Endometrial microvascular endothelial cells (primary cell): ENCODE results near the gene PAK1. TPM values are rescaled to one million over a fixed set of nuclear protein-coding genes. Genes with fewer than 3 reads are reported as not detected.
"Not testable (repeated sequence)": the region's sequence is repeated elsewhere in the genome, so short reads cannot be mapped to it uniquely, and the experiment has no call there.

Source experiments
- in situ Hi-C: cut with HindIII; loops from 2 replicates; pipeline ENCODE4 v1.10.0; 2017; ENCODE audit warnings: low sequenced_read_pairs, low pct_unique_long_range_greater_than_20kb; ENCODE audit errors: inconsistent ontology term
- total RNA-seq: library from RNA; depleted of rRNA; stranded (reverse); fragments of >200 nt; gene quantifications from one replicate; pipeline ENCODE4 v1.2.3, GENCODE V29; 2015; ENCODE audit errors: inconsistent ontology term

PAK1 gene
- total RNA-seq, 1 donor from 2014 or later, result 14.2 TPM

- in situ Hi-C loops, result no loop called here
These were observed 81.1 kb downstream of the PAK1 start for GRCh38 chr11:77392842-77393241.

DNA sequence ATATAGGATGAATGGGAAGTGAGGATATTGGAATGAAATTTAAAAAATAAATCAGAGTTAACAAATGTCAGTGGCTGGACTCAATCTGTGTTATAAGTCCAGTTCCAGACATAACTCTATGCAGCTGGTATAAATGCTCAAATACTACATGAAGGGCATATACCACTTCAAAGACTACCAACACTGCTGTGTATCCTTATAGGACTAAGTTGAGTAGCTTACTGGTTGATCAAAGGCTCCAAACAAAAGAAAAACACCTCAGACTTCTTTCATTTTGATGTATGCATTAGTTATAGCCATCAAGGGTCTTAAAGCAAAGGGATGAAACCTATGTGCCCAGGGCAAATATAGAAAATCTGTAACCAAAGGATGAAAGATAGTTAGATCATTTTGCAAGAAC is 86.2 kb downstream of the PAK1 start:
- in situ Hi-C loops, result no loop called here

DNA sequence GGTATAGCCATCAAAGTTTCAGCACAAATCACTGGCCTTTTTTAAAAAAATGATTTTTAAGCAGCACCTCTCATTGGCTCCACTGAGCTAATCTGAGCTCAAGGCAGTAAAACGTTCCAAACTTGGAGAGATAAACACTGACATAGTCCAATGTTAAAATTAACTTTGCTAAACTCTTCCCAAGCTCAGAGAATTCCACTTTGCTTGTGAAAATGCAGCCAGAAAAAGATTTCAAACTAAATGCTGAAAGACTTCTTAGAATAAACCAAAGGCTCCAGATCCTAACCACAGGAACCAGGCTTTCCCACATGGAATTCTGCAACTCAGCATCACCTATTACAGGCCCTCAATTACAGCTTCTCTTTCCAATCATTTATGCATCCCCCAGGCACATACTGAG is 87.7 kb downstream of the PAK1 start:
- in situ Hi-C loops, result no loop called here

- in situ Hi-C loops, result not testable (repeated sequence)
These were observed 88.6 kb downstream of the PAK1 start for GRCh38 chr11:77385255-77385771.

GRCh38 chr11:77384571-77384970 is 89.3 kb downstream of the PAK1 start:
- in situ Hi-C loops, result no loop called here

GRCh38 chr11:77383349-77383748 is 90.5 kb downstream of the PAK1 start:
- in situ Hi-C loops, result not testable (repeated sequence)

DNA sequence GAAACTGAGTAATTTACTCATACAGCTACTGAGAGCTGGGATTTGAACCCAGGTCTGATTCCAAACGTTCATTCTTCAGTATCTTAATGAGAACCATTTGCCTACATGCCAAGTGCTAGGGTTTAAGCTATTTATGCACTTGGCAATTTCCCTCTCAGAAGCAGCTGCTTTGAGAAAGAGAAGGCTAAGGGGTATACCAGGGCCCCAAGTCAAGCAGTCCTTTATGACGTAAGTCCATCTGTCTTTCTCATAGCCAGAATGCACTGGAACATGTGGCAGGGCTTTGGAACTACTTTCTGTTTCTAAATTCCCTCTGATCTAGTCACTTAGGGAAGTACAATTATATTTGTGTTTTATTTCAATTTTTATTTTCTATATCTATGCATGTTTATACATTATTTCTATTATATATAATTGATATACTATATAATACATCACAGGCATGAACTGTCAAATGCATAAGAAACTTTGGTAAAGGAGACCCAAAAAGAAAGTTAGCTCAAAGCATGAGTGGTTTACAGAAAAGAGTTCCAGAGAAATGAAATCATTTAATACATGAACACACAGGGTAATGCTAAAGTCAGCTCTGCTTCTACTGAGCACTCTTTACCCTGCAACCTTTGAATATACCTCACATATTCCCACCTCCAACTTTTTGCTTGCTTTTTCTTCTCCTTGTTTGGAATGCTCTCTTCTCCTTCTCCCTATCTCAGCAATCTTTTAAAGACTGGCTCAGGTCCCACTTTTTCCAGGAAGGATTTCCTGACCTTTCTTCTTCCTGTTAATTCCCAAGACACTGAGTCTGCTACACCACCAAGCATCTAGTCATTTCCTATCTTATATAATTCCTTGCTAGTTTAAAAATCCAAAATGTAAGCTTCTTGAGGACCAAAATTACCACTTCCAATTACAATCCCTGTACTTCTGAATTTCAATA is 91.9 kb downstream of the PAK1 start:
- in situ Hi-C loops, result no loop called here

GRCh38 chr11:77379934-77380333 is 94.0 kb downstream of the PAK1 start:
- in situ Hi-C loops, result no loop called here

DNA sequence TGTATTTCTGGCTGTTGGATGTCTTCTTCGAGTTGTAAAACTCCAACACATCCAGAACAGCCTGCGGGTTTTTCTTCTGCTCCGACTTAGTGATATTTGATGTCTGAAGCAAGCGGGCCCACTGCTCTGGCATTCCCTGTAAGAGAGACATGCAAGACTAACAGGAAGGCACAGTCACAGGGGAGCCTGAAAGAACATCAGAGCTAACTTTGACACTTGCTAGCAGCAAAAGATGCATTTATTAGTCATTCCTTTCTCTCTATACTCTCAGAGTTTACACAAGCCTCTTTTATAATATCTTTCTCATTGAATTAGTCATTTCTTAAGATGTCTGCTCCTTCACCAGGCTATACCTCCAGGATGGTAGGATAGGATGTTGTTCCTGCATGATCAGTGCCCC is 94.6 kb downstream of the PAK1 start:
- in situ Hi-C loops, result no loop called here

GRCh38 chr11:77377734-77378133 is 96.2 kb downstream of the PAK1 start:
- in situ Hi-C loops, result no loop called here

- in situ Hi-C loops, result no loop called here
These were observed 98.8 kb downstream of the PAK1 start for GRCh38 chr11:77375107-77375506.

DNA sequence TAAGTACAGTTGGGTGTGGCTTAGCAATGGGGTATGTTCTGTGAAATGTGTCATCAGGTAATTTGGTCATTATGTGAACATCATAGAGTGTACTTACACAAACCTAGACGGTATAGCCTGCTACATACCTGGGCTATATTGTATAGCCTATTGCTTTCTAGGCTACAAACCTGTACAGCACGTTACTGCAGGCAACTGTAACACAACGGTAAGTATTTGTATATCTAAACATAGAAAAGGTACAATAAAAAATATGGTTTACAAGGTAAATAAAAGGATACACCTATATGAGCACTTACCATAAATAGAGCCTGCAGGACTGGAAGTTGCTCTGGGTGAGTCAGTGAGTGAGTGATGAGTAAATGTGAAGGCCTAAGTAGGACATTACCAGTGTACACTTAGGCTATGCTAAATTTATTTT is 99.3 kb downstream of the PAK1 start:
- in situ Hi-C loops, result no loop called here

DNA sequence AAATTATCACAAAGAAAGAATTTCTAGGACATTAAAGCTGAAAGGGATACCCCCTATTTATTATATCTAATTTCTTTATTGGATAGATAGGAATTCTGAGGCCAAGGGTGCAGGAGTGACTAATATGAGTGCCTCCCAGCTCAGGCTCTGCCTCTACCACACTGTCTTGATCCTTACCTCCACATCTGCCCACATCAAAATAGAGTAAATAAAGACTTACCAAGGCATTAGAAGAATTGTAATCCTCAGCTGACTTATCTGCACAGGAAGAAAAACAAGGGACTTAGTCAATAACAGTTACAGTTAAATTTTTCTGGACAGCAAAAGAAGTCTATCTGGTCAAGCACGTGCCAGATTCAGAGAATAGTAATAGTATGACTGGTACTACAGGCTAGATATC is 99.8 kb downstream of the PAK1 start:
- in situ Hi-C loops, result no loop called here

DNA sequence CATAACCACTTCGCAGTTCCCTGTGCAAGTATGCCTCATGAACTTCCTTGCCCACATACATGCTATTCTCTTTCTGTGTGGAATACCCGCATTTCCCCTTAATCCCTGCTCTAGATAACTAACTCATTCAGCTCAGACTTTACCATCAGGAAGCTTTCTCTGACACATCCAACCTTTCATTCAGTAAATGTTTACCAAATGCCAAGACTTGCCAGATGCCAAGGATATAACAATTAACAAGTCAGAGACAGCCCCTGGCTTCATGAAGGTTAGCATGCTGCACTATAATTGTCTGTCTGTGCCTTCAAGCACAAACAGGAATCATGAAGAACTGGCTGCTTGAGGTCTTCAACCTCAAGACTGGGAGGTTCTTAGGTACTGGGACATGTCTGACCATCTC is 101.2 kb downstream of the PAK1 start:
- in situ Hi-C loops, result no loop called here

DNA sequence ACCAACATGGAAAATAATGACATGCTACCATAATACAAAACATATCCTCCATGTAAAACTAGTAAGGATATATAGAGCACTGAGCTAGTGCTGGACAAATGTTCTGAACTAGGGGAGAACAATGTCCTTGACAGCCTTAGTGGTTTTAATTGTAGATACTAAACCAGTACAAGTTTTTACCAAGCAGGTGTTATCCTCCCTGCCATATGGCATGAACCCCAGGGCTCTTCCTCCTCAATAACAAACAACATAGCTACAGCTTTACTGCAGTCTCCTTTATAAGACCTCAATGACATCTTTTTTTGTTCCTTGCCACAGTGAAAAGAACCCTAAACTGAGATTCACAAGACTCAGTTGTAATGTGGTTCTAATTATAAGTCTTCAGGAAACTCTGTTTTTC is 102.2 kb downstream of the PAK1 start:
- in situ Hi-C loops, result no loop called here

DNA sequence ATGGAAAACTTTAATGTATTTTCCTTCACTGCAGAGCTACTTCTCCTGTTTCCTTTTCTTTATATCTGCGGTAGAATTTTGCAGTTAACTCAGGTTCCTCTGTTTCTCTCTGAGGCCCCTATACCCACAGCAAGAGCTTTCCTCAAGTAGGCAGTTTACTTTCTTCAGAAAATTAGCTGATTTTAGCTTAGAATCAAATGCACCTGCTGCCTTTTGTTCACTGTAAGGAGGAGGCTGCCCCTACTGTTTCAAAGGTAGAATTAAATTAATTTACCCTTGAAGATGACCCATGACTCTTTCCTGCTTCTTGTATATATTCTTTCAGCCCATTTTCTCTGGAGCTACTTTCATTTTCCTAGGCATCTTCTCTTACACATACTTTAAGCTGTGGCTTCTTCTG is 103.7 kb downstream of the PAK1 start:
- in situ Hi-C loops, result no loop called here

GRCh38 chr11:77361184-77361583 is 112.7 kb downstream of the PAK1 start:
- in situ Hi-C loops, result no loop called here

GRCh38 chr11:77359481-77359880 is 114.4 kb downstream of the PAK1 start:
- in situ Hi-C loops, result no loop called here

DNA sequence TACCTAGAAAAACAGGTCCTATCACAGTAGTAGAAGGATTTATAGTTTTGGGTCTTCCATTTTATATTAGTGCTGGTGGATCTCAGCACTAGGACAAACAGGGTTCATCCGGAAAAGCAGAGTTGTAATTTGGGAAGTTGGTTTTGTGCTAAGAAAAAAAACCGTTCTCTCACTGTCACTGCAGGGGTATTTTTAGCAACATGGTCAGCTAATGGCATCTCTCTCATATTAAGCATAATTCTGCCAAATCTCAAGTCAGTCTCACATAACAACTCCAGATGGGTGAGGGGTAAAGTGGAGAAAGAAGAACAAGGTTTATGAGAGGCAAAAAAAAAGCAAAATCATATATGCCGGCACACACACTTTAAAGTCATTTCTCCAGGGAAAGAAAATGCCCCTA is 120.8 kb downstream of the PAK1 start:
- in situ Hi-C loops, result no loop called here

GRCh38 chr11:77351281-77351886 is 122.5 kb downstream of the PAK1 start:
- in situ Hi-C loops, result no loop called here
